ENCODE data around the gene LSAMP. TPM values are rescaled to one million over a fixed set of nuclear protein-coding genes. Genes with fewer than 3 reads are reported as not detected.
A peak's percentile ranks its signal among the peaks of the same experiment; 100 is the strongest.

The LSAMP gene
- total and polyA plus RNA-seq, 2 of the 4 experiments (the other 2 are of a cell fraction): 7.9 to 8.0 TPM

- no peak overlapping the region for H3K18ac ChIP-seq (ENCODE audit: low read depth, low read length)
- no peak overlapping the region for H2BK5ac ChIP-seq (ENCODE audit: low read depth, low read length, poor library complexity, severe bottlenecking)
- H2AK9ac ChIP-seq (replicated peaks; ENCODE audit: low read depth, low read length, poor library complexity): no peak overlapping the region
- WGBS, 2 experiments (ENCODE audit: extremely low coverage in 2 of 2, insufficient read length in 1 of 2): no CpG with 5 or more reads among the region's 2 CpGs
- H3K9me1 ChIP-seq (ENCODE audit: insufficient read depth, low read length): no peaks in the 10 kb centered on the region
- dilution Hi-C loops (cut with HindIII; ENCODE audit: low sequenced_read_pairs, unreplicated experiment): no loop called here
- H3K4me3 ChIP-seq (ENCODE audit: insufficient read depth, low read depth, low read length): no peak overlapping the region
- H2AFZ ChIP-seq (replicated peaks; ENCODE audit: low read length, poor library complexity): no peak overlapping the region
- H3K4me1 ChIP-seq (ENCODE audit: control insufficient read depth, insufficient read depth, low read length): no peaks in the 10 kb centered on the region
- H3K4ac ChIP-seq (ENCODE audit: low read depth, low read length): no peak overlapping the region
- CTCF ChIA-PET: no interaction called here
- no peak overlapping the region for H3K27ac ChIP-seq (ENCODE audit: insufficient read depth, low read length)
- H2BK20ac ChIP-seq (ENCODE audit: low read depth, low read length): no peak overlapping the region
- H4K8ac ChIP-seq (ENCODE audit: low read depth in 2 of 2, low read length in 2 of 2): no peak overlapping the region
- in situ Hi-C loops (cut with MboI; ENCODE audit: low sequenced_read_pairs): no loop called here
- H4K5ac ChIP-seq (ENCODE audit: low read depth, low read length): no peak overlapping the region
- no peak overlapping the region for H2AK5ac ChIP-seq (ENCODE audit: low read depth, low read length)
- POLR2A ChIA-PET (ENCODE audit: unreplicated experiment): no interaction called here
- H3K9ac ChIP-seq (ENCODE audit: low read depth, low read length): no peak overlapping the region
- intact Hi-C loops (cut with micrococcal nuclease): loop anchor here (5.0 kb wide), 1 partner anchor 1428 kb away; no protein-coding TSS in a partner anchor
- no peak overlapping the region for H3K23ac ChIP-seq (ENCODE audit: low read depth, low read length)
- no peak overlapping the region for H2BK120ac ChIP-seq (ENCODE audit: low read depth, low read length)
- H4K20me1 ChIP-seq (ENCODE audit: insufficient read depth, low read length): no peaks in the 10 kb centered on the region
- DNase-seq (peak; percentile 22), ATAC-seq (ENCODE audit: low read depth) (no peak)
- no peak overlapping the region for H3K14ac ChIP-seq (replicated peaks; ENCODE audit: low read depth, low read length)
- H4K91ac ChIP-seq (ENCODE audit: insufficient read depth, low read depth, low read length): no peak overlapping the region
- no peak overlapping the region for H3K56ac ChIP-seq (ENCODE audit: extremely low read depth, insufficient read depth, low read length)
- H2BK15ac ChIP-seq (ENCODE audit: low read depth, low read length): no peak overlapping the region
- H3K79me1 ChIP-seq (ENCODE audit: low read depth in 1 of 2, low read length in 2 of 2): no peaks in the 10 kb centered on the region
- no peaks in the 10 kb centered on the region for H3K36me3 ChIP-seq (ENCODE audit: control insufficient read depth, insufficient read depth, low read length)
- no peak for TF ChIP-seq CHD1 (IDR thresholded peaks at IDR 0.05; ENCODE audit: low read depth, low read length)
- TF ChIP-seq USF2 (IDR thresholded peaks at IDR 0.05; ENCODE audit: low read depth, low read length): no peak
- TF ChIP-seq BHLHE40 (IDR thresholded peaks at IDR 0.05; ENCODE audit: low read depth, low read length): no peak
- TF ChIP-seq CTCF (conservative IDR thresholded peaks at IDR 0.05; ENCODE audit: low read depth, low read length): no peak
- no peak for TF ChIP-seq FOS (IDR thresholded peaks at IDR 0.05; ENCODE audit: low read depth, low read length)
- no peak for TF ChIP-seq MAFK (IDR thresholded peaks at IDR 0.05; ENCODE audit: low read depth, low read length)
- no peak for TF ChIP-seq RCOR1 (IDR thresholded peaks at IDR 0.05; ENCODE audit: insufficient replicate concordance, low read length)
- no peak for TF ChIP-seq RFX5 (IDR thresholded peaks at IDR 0.05; ENCODE audit: low read depth, low read length)
- TF ChIP-seq NFE2L2 (IDR thresholded peaks at IDR 0.05; ENCODE audit: low read depth, low read length): no peak
- TF ChIP-seq MAZ (IDR thresholded peaks at IDR 0.05; ENCODE audit: borderline replicate concordance, low read depth, low read length): no peak
- no peak for TF ChIP-seq RAD21 (IDR thresholded peaks at IDR 0.05; ENCODE audit: low read length)
- TF ChIP-seq, protein P1, sequence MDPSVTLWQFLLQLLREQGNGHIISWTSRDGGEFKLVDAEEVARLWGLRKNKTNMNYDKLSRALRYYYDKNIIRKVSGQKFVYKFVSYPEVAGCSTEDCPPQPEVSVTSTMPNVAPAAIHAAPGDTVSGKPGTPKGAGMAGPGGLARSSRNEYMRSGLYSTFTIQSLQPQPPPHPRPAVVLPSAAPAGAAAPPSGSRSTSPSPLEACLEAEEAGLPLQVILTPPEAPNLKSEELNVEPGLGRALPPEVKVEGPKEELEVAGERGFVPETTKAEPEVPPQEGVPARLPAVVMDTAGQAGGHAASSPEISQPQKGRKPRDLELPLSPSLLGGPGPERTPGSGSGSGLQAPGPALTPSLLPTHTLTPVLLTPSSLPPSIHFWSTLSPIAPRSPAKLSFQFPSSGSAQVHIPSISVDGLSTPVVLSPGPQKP (IDR thresholded peaks at IDR 0.05; ENCODE audit: borderline replicate concordance, low read depth, low read length): no peak
- TF ChIP-seq SMC3 (IDR thresholded peaks at IDR 0.05; ENCODE audit: low read depth, low read length): no peak
- no peak for TF ChIP-seq MXI1 (IDR thresholded peaks at IDR 0.05; ENCODE audit: borderline replicate concordance, low read depth, low read length)
- TF ChIP-seq CEBPB (IDR thresholded peaks at IDR 0.05; ENCODE audit: low read depth, low read length): no peak
- TF ChIP-seq POLR2A (IDR thresholded peaks at IDR 0.05; ENCODE audit: low read depth, low read length): no peak
- H3K27me3 ChIP-seq (ENCODE audit: control insufficient read depth, insufficient read depth, low read length): no peaks in the 10 kb centered on the region
- no peaks in the 10 kb centered on the region for H3K9me3 ChIP-seq (ENCODE audit: control insufficient read depth, insufficient read depth, low read length)
- BruUV-seq (replicated peaks): no TSS peak
- no peak overlapping the region for H3K4me2 ChIP-seq (ENCODE audit: low read depth, low read length)
Observed at GRCh38 chr3:116270056-116270455, 175.2 kb downstream of the LSAMP start.
